VCaP (cell line): ENCODE results near the gene PHLPP1.

Source experiments
- H3K27ac ChIP-seq: fragments of 450-650 bp; 2 replicates; pipeline ENCODE4 v1.5.1; 2017
- TF ChIP-seq, protein P1 (sequence below): fragments of 450-650 bp; conservative IDR thresholded peaks from 2 replicates; pipeline ENCODE4 v1.5.1; 2017; ENCODE audit warnings: mild to moderate bottlenecking, moderate library complexity

PHLPP1 gene

DNA sequence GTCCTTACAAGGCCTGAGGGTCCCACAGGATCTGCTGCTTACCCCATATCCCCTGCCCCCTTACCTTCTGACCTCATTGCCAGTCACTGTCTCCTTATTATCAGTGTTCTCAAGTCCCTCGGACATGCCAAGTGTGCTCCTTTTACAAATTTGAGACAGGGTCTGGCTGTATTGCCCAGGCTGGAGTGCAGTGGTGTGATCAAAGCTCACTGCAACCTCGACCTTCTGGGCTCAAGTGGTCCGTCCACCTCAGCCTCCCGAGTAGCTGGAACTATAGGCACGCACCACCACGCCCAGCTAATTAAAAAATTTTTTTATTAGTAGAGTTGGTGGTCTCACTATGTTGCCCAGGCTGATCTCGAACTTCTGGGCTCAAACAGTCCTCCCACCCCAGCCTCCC lies 141.0 kb downstream of the PHLPP1 start:
- TF ChIP-seq, protein P1, sequence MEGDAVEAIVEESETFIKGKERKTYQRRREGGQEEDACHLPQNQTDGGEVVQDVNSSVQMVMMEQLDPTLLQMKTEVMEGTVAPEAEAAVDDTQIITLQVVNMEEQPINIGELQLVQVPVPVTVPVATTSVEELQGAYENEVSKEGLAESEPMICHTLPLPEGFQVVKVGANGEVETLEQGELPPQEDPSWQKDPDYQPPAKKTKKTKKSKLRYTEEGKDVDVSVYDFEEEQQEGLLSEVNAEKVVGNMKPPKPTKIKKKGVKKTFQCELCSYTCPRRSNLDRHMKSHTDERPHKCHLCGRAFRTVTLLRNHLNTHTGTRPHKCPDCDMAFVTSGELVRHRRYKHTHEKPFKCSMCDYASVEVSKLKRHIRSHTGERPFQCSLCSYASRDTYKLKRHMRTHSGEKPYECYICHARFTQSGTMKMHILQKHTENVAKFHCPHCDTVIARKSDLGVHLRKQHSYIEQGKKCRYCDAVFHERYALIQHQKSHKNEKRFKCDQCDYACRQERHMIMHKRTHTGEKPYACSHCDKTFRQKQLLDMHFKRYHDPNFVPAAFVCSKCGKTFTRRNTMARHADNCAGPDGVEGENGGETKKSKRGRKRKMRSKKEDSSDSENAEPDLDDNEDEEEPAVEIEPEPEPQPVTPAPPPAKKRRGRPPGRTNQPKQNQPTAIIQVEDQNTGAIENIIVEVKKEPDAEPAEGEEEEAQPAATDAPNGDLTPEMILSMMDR: no peak
- no peak overlapping the region for H3K27ac ChIP-seq

DNA sequence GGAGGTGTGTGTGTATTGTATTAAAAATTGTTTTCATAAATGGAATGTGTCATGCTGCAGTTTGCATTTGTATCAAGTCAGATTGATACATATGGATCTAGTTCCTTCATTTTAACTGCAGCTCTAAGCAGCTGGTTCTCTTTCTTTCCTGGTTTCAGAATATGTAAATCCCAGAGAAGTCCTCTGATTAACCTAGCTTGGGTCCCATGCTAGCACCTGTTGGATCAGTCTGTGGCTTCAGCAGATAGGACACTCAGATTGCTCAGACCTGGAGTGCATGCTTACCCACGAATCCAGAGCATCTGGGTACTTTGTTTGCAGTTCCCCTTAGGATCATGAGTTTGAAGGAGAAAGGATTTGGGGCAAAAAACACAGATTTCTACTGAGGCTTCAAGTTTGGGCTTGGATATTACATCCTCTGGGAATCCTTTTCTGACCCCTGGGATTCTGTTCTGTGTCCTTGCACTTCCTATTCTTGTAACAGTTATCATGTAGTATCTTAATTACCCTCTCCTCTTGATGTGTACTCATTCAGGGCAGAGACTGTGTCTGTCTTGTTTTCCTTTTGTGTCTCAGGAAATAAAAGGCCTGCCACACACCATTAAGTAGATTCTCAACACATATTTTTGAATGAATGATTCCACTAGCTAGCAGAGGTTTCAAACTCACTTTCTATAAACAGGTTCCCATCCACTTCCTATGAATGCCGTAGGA lies 142.1 kb downstream of the PHLPP1 start:
- TF ChIP-seq, protein P1: no peak
- H3K27ac ChIP-seq: peak overlapping the region; percentile 8

DNA sequence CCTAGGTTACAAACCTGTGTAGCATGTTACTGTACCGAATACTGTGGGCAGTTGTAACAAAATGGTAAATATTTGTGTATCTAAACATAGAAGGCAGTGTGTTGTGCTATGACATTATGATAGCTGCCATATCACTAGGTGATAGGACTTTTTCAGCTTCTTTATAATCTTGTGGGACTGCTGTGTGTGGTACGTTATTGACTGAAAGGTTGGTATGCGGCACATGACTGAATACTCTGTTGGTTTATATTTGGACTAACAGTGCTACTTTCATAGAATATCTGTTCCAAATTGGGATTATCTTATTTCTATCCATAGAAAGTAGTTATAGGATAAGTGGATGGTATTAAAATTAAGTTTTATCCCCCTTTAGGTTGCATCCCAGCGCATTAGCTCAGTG lies 144.7 kb downstream of the PHLPP1 start:
- TF ChIP-seq, protein P1: no peak

DNA sequence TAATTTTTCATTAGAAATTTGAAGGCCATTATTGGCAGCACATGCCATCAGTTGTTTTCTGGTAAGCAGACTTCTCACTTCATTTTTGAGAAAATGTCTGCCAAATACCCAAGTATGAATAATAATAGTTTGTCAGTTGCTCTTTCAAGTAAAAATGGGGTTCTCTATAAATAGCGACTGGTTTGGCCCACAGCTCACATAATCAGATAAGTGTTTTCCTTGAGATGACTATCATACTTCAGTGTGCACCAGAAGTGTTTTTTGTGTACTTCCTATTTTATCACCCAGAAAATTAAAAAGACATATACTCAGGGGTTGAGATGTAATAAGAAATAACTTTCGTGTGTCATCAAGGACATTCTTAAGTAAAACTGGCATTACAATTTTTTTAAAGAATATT lies 147.1 kb downstream of the PHLPP1 start:
- TF ChIP-seq, protein P1: no peak
- H3K27ac ChIP-seq: no peak overlapping the region

More for the DNA sequence above, 144.7 kb downstream of the PHLPP1 start:
- H3K27ac ChIP-seq: no peak overlapping the region

DNA sequence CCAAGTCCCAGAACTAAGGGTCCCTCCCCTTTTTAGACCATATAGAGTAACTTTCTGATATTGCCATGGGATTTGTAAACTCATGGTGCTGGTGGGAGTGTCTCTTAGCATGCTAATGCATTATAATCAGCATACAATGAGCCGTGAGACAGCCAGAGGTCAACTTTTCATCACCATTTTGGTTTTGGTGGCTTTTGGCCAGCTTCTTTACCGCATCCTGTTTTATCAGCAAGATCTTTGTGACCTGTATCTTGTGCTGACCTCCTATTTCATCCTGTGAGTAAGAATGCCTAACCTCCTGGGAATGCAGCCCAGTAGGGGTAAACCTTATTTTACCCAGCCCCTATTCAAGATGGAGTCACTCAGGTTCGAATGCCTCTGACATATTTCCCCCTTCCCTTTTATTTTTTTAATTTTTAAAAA lies 148.2 kb downstream of the PHLPP1 start:
- TF ChIP-seq, protein P1: no peak
- H3K27ac ChIP-seq: no peak overlapping the region

DNA sequence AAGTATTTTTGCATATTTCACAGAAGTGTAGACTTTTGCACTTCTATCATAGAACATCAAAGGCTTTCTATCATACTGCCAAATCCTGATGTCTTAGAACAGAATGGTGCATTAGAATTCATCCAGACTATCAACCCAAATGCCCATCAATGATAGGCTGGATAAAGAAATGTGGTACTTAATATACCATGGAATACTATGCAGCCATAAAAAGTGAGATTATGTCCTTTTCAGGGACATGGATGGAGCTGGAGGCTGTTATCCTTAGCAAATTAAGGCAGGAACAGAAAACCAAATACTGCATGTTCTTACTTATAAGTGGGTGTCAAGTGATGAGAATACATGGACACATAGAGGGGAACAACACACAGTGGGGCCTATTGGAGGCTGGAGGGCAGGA lies 150.2 kb downstream of the PHLPP1 start:
- no peak overlapping the region for H3K27ac ChIP-seq
- TF ChIP-seq, protein P1: no peak

DNA sequence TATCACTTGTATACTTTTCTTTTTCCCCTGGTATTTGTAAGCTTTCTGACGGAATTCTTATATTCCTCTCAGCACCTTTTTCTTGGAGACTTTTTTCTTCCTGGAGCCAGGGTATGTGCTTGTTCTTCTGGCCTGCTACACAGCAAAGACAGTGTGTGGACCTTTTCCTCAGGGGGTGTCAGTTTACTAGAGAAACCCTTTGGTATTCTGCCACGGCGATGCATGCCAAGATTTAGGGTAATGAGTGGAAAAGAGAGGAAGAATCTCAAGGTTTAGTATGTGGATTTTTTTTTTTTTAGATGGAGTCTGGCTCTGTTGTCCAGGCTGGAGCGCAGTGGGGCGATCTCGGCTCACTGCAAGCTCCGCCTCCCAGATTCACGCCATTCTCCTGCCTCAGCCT lies 152.2 kb downstream of the PHLPP1 start:
- TF ChIP-seq, protein P1: no peak
- H3K27ac ChIP-seq: no peak overlapping the region
